H1 (cell line): ENCODE results near the gene AMELY. TPM values are rescaled to one million over a fixed set of nuclear protein-coding genes. Genes with fewer than 3 reads are reported as not detected.

Source experiments
- CTCF ChIA-PET: fragments of 300-600 bp; sonication (Branson Sonifier 250); formaldehyde crosslinking; loops from one replicate; lab custom pipeline; 2021; ENCODE audit not compliant: partially characterized antibody; lab: Charles Lee
- POLR2A ChIA-PET: fragments of 300-600 bp; sonication (Branson Sonifier 250); formaldehyde crosslinking; loops from one replicate; lab custom pipeline; 2021; ENCODE audit warnings: inconsistent platforms; ENCODE audit not compliant: partially characterized antibody; lab: Charles Lee
- DNase-seq, 2 experiments: peaks; one replicate each; pipeline versions ENCODE4 v3.0.0 to v3.0.0-alpha.2; 2010 to 2022; ENCODE audit warnings: low spot score in 2 of 2, low read depth in 1 of 2, mixed read lengths in 1 of 2
- FAIRE-seq: peaks from 2 replicates; lab custom pipeline; 2011; peaks lifted over from hg19 to GRCh38; lab: Jason Lieb, UNC
- H2AFZ ChIP-seq: 2 replicates; pipeline ENCODE4 v1.8.1; 2012; ENCODE audit warnings: low read length, inconsistent platforms
- H2AK5ac ChIP-seq: 2 replicates; pipeline ENCODE4 v1.6.1; 2013; ENCODE audit warnings: low read depth, low read length
- H2BK120ac ChIP-seq: replicated peaks from 2 replicates; pipeline ENCODE3; 2013; ENCODE audit warnings: low read depth, low read length, inconsistent platforms
- H2BK12ac ChIP-seq: 2 replicates; pipeline ENCODE4 v1.6.1; 2013; ENCODE audit warnings: low read depth, low read length
- H2BK15ac ChIP-seq: 2 replicates; pipeline ENCODE4 v1.6.1; 2013; ENCODE audit warnings: low read length
- H2BK20ac ChIP-seq: 2 replicates; pipeline ENCODE4 v1.6.1; 2013; ENCODE audit warnings: low read length
- H2BK5ac ChIP-seq: 2 replicates; pipeline ENCODE4 v1.6.1; 2013; ENCODE audit warnings: low read depth, low read length
- H3K14ac ChIP-seq: 2 replicates; pipeline ENCODE4 v1.6.1; 2013; ENCODE audit warnings: inconsistent platforms; ENCODE audit not compliant: insufficient read length
- H3K18ac ChIP-seq: 2 replicates; pipeline ENCODE4 v1.6.1; 2013; ENCODE audit warnings: low read length; ENCODE audit errors: extremely low read depth
- H3K23ac ChIP-seq: 2 replicates; pipeline ENCODE4 v1.6.1; 2013; ENCODE audit warnings: inconsistent platforms; ENCODE audit not compliant: insufficient read length
- H3K23me2 ChIP-seq: 2 replicates; pipeline ENCODE4 v1.6.1; 2013; ENCODE audit warnings: low read depth, low read length
- H3K27ac ChIP-seq: 2 replicates; pipeline ENCODE4 v1.6.1; 2011; ENCODE audit warnings: low read depth, low read length, inconsistent platforms
- H3K27me3 ChIP-seq, 4 experiments: replicated peaks in 1 of 4; 1 replicate in 1 of 4; 2 replicates in 3 of 4; pipeline versions ENCODE4 v1.6.1 to v1.8.1; 2011 to 2013; ENCODE audit warnings: low read length in 3 of 4, mild to moderate bottlenecking in 3 of 4, inconsistent platforms in 2 of 4, mixed read lengths in 2 of 4, moderate library complexity in 1 of 4; ENCODE audit not compliant: control insufficient read depth in 3 of 4, insufficient read depth in 3 of 4; ENCODE audit errors: extremely low read depth in 1 of 4
- H3K36me3 ChIP-seq, 4 experiments: 2 replicates each; pipeline versions ENCODE4 v1.6.1 to v1.8.1; 2011 to 2013; ENCODE audit warnings: mild to moderate bottlenecking in 4 of 4, low read length in 3 of 4, moderate library complexity in 2 of 4, control low read depth in 1 of 4, inconsistent platforms in 1 of 4; ENCODE audit not compliant: insufficient read depth in 4 of 4, control insufficient read depth in 2 of 4
- H3K4ac ChIP-seq: replicated peaks from 2 replicates; pipeline ENCODE3; 2013; ENCODE audit warnings: low read length, low read depth, mixed read lengths, inconsistent platforms; ENCODE audit not compliant: insufficient read length
- H3K4me1 ChIP-seq, 4 experiments: replicated peaks in 1 of 4; 1 replicate in 1 of 4; 2 replicates in 3 of 4; pipeline versions ENCODE4 v1.6.1 to v1.8.1; 2011 to 2013; ENCODE audit warnings: low read length in 3 of 4, inconsistent platforms in 2 of 4, mixed read lengths in 1 of 4; ENCODE audit not compliant: insufficient read depth in 4 of 4, control insufficient read depth in 3 of 4
- H3K4me2 ChIP-seq, 2 experiments: 2 replicates each; pipeline versions ENCODE4 v1.6.1 to v1.8.1; 2011 to 2013; ENCODE audit warnings: low read depth in 2 of 2, low read length in 2 of 2, control low read depth in 1 of 2, inconsistent platforms in 1 of 2, mild to moderate bottlenecking in 1 of 2; ENCODE audit not compliant: insufficient read depth in 1 of 2
- H3K4me3 ChIP-seq, 4 experiments: fragments of 200-600, 300-600 bp in 1 of 4; sonication (generic), shearing (Covaris generic), sonication (Bioruptor Twin) in 1 of 4; 2 replicates each; pipeline versions ENCODE4 v1.5.1 to v1.8.1; 2011 to 2016; ENCODE audit warnings: low read length in 4 of 4, low read depth in 3 of 4, control low read depth in 2 of 4, inconsistent platforms in 2 of 4, mild to moderate bottlenecking in 2 of 4, mixed read lengths in 1 of 4, moderate library complexity in 1 of 4; ENCODE audit not compliant: insufficient read depth in 2 of 4; ENCODE audit errors: extremely low read depth in 1 of 4
- H3K56ac ChIP-seq: replicated peaks from 2 replicates; pipeline ENCODE3; 2013; ENCODE audit warnings: low read depth, mild to moderate bottlenecking, mixed read lengths, low read length, inconsistent platforms; ENCODE audit not compliant: insufficient read length
- H3K79me1 ChIP-seq: 2 replicates; pipeline ENCODE4 v1.6.1; 2013; ENCODE audit warnings: low read depth, low read length, control low read depth
- H3K79me2 ChIP-seq, 2 experiments: 2 replicates each; pipeline versions ENCODE4 v1.6.1 to v1.8.1; 2012 to 2013; ENCODE audit warnings: low read length in 2 of 2, mild to moderate bottlenecking in 2 of 2, inconsistent platforms in 1 of 2; ENCODE audit not compliant: insufficient read depth in 2 of 2, control insufficient read depth in 1 of 2
- H3K9ac ChIP-seq, 4 experiments: replicated peaks in 1 of 4; 1 replicate in 1 of 4; 2 replicates in 3 of 4; pipeline versions ENCODE4 v1.6.1 to v1.8.1; 2011 to 2013; ENCODE audit warnings: low read depth in 3 of 4, low read length in 3 of 4, control low read depth in 2 of 4, mild to moderate bottlenecking in 2 of 4, moderate library complexity in 2 of 4, inconsistent platforms in 1 of 4; ENCODE audit errors: extremely low read depth in 1 of 4
- H3K9me3 ChIP-seq, 2 experiments: 2 replicates each; pipeline versions ENCODE4 v1.6.1 to v1.8.1; 2012 to 2013; ENCODE audit warnings: mild to moderate bottlenecking in 2 of 2, moderate library complexity in 2 of 2, control low read depth in 1 of 2, inconsistent platforms in 1 of 2, low read depth in 1 of 2, low read length in 1 of 2, mixed read lengths in 1 of 2; ENCODE audit not compliant: insufficient read depth in 2 of 2
- H4K20me1 ChIP-seq, 2 experiments: replicated peaks in 1 of 2; 2 replicates each; pipeline versions ENCODE3 to v1.8.1; 2011 to 2013; ENCODE audit warnings: inconsistent platforms in 2 of 2, low read length in 2 of 2, mild to moderate bottlenecking in 1 of 2; ENCODE audit not compliant: insufficient read depth in 2 of 2, control insufficient read depth in 1 of 2
- H4K5ac ChIP-seq: 2 replicates; pipeline ENCODE4 v1.6.1; 2013; ENCODE audit warnings: low read length, low read depth, mixed read lengths, inconsistent platforms; ENCODE audit not compliant: insufficient read length
- H4K8ac ChIP-seq: 2 replicates; pipeline ENCODE4 v1.8.0; 2013; ENCODE audit warnings: mild to moderate bottlenecking, moderate library complexity, low read length, inconsistent platforms; ENCODE audit not compliant: insufficient read depth; ENCODE audit errors: extremely low read depth
- H4K91ac ChIP-seq: replicated peaks from 2 replicates; pipeline ENCODE3; 2013; ENCODE audit warnings: low read length, mixed read lengths, inconsistent platforms; ENCODE audit not compliant: insufficient read length
- ATF2 ChIP-seq: IDR thresholded peaks from 2 replicates; pipeline ENCODE4 v1.6.1; 2012; ENCODE audit warnings: low read length, inconsistent platforms
- CEBPB ChIP-seq: IDR thresholded peaks from 2 replicates; pipeline ENCODE4 v1.6.1; 2012; ENCODE audit warnings: low read depth, low read length
- E2F6 ChIP-seq: IDR thresholded peaks from 2 replicates; pipeline ENCODE4 v1.6.1; 2012; ENCODE audit warnings: inconsistent platforms
- GTF2F1 ChIP-seq: IDR thresholded peaks from 2 replicates; pipeline ENCODE4 v1.6.1; 2012; ENCODE audit warnings: low read depth, low read length, improper control_type of control experiment, borderline replicate concordance
- MAFK ChIP-seq: IDR thresholded peaks from 2 replicates; pipeline ENCODE4 v1.6.1; 2012; ENCODE audit warnings: low read depth, mild to moderate bottlenecking, improper control_type of control experiment, low read length
- MAX ChIP-seq: IDR thresholded peaks from 2 replicates; pipeline ENCODE4 v1.6.1; 2012; ENCODE audit warnings: inconsistent platforms
- PHF8 ChIP-seq: fragments of 200-600 bp; sonication (generic); conservative IDR thresholded peaks from 2 replicates; pipeline ENCODE4 v1.7.1; 2012; ENCODE audit warnings: low read depth, mild to moderate bottlenecking, inconsistent platforms, low read length, moderate library complexity
- TAF1 ChIP-seq: IDR thresholded peaks from 2 replicates; pipeline ENCODE4 v1.6.1; 2011; ENCODE audit warnings: mild to moderate bottlenecking, low read depth, low read length
- TAF7 ChIP-seq: optimal IDR thresholded peaks from 2 replicates; pipeline ENCODE3; 2011; ENCODE audit warnings: low read depth, mild to moderate bottlenecking, inconsistent platforms, low read length, moderate library complexity, borderline replicate concordance
- TEAD4 ChIP-seq: IDR thresholded peaks from 2 replicates; pipeline ENCODE4 v1.6.1; 2012; ENCODE audit warnings: low read depth, low read length, inconsistent platforms, mixed read lengths
- polyA plus RNA-seq, 7 experiments: library from polyadenylated mRNA; depleted of rRNA in 3 of 7; stranded (reverse) in 5 of 7; unstranded in 2 of 7; fragments of >200 nt in 5 of 7; fragments of 200-250 nt in 2 of 7; gene quantifications; 1 replicate in 5 of 7; 2 replicates in 1 of 7; 4 replicates in 1 of 7; pipeline versions ENCODE4 v1.2.1 to v1.2.3, GENCODE V29; 2011 to 2013; ENCODE audit warnings: missing spikeins in 2 of 7, mixed read lengths in 2 of 7
- total RNA-seq: library from RNA; stranded (reverse); fragmentation: NEBNext Ultra II Directional; extraction: Animal tissue kit (Norgen Biotek cat#: 25700); gene quantifications from 2 replicates; pipeline ENCODE4 v1.2.1, GENCODE V29; 2021
- TF ChIP-seq, protein P1 (sequence below): IDR thresholded peaks from 2 replicates; pipeline ENCODE4 v1.6.1; 2011; ENCODE audit warnings: low read depth, mild to moderate bottlenecking, low read length; ENCODE audit not compliant: insufficient read depth

Gene AMELY
- total and polyA plus RNA-seq, 2 of the 8 experiments (the other 6 are each of a cell fraction or from before 2014, with no cell fraction given) = 0.09 TPM; not detected in 1

DNA sequence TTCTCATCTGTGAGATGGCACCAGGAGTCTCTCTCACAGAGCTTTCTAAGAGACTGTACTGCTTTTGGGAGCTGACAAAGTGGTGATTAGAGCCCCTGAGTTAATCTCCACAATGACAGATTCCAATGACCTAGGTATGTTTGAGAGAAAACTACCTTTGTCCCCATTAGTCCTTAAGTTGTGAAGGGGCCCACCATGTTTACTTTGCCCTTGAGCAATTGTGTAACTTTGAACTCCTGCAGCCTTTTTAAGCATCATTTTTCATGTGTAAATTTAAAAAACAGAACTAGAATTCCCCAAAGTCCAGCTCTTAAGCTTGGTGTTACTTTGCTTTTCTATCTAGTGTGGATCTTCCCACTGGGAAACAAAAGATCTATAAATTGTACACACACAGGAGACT is 1.8 kb upstream of the AMELY start:
- H3K4me3 ChIP-seq = no peak overlapping the region
- TF ChIP-seq E2F6 = no peak
- no peak for TF ChIP-seq GTF2F1
- TF ChIP-seq, protein P1, sequence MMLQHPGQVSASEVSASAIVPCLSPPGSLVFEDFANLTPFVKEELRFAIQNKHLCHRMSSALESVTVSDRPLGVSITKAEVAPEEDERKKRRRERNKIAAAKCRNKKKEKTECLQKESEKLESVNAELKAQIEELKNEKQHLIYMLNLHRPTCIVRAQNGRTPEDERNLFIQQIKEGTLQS = no peak
- no peak for TF ChIP-seq TAF7
- no peak for TF ChIP-seq TEAD4
- TF ChIP-seq MAX = no peak
- no peak for TF ChIP-seq MAFK
- no peak for TF ChIP-seq CEBPB
- TF ChIP-seq PHF8 = no peak
- no peak for TF ChIP-seq ATF2
- no peak for TF ChIP-seq TAF1

More for the DNA sequence above, 1.8 kb upstream of the AMELY start:
- Histone ChIP-seq H4K8ac (no peak overlapping the region), H3K27me3 (no peaks in the 10 kb centered on the region), H3K79me1 (no peaks in the 10 kb centered on the region), H3K4me2 (no peak overlapping the region), H2BK12ac (no peak overlapping the region), H2AFZ (no peak overlapping the region), H3K23ac (no peak overlapping the region), H3K23me2 (peaks cover 2% of the 10 kb centered on the region; the same call in 1 of the 2 replicates), H2BK15ac (no peak overlapping the region), H2BK5ac (no peak overlapping the region), H3K56ac (no peak overlapping the region), H4K20me1 (peaks cover 0 to 6% of the 10 kb centered on the region in 2 experiments), H4K91ac (no peak overlapping the region), H3K9ac (no peak overlapping the region), H3K18ac (no peak overlapping the region), H3K27ac (no peak overlapping the region), H3K14ac (no peak overlapping the region), H2BK120ac (no peak overlapping the region), H3K79me2 (peaks cover 0 to 32% of the 10 kb centered on the region in 2 experiments; a peak in 2 of 4 replicates), H2BK20ac (no peak overlapping the region), H3K36me3 (peaks cover 0 to 3% (median 2%) of the 10 kb centered on the region in 4 experiments; a peak in 4 of 8 replicates), H3K4ac (no peak overlapping the region), H3K9me3 (no peaks in the 10 kb centered on the region), H2AK5ac (no peak overlapping the region), H4K5ac (no peak overlapping the region), H3K4me1 (peaks cover 0 to 4% (median under 1%) of the 10 kb centered on the region in 4 experiments; a peak in 2 of 7 replicates)
- no peak for FAIRE-seq
- POLR2A ChIA-PET = no interaction called here
- DNase-seq = no peak
- CTCF ChIA-PET = no interaction called here
